Gastrocnemius medialis (tissue), 4 donors: ENCODE results near the gene PALD1.

Experiments used
- POLR2A ChIP-seq, 2 donors: fragments of 450-650 bp; IDR thresholded peaks; one replicate each; pipeline ENCODE4 v1.6.1; 2017; ENCODE audit warnings: antibody characterized with exemption in 2 of 2, mild to moderate bottlenecking in 2 of 2, moderate library complexity in 2 of 2
- TF ChIP-seq, protein P1 (sequence below), 5 experiments: fragments of 450-650 bp in 3 of 5; fragments of 200-600 bp in 2 of 5; sonication (generic) in 2 of 5; IDR thresholded peaks in 4 of 5; conservative IDR thresholded peaks in 1 of 5; 1 replicate in 4 of 5; 2 replicates in 1 of 5; pipeline ENCODE4 v1.5.1; 2016 to 2019; ENCODE audit warnings: antibody characterized with exemption in 5 of 5, mild to moderate bottlenecking in 3 of 5, moderate library complexity in 3 of 5

DNA sequence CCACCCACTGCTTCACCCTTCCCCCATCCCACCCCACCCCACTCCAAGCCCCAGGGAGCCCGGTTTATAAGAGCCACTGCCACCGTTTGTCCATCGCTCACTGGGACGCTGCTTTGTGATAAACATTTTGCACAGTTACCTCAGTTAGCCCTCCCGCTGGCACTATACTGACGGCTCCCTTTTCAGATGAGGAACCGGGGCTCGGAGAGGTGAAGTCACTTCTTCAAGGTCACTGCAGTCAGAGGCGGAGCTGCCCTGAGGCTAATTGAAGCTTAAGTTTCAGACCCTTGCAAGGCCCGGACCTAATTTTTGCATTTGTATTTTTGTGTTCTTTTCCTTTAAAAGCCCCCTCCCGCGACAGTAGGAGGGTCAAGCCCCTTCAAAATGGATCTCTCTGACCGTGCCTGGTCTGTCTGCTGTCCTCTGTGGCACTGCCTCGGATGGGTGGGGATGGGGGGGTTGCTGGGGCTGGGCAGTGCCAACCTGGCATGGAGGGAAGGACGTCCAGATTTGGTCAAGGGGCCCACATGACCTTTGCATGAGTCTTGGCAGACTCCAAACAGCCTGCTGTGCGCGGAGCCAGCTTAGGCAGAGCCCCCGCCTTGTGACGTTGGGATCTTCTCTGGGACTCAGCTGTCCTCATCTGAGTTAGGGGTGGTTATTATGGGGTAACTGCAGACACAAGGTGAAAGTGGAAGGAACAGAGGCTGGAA is 19.4 kb upstream of the PALD1 start:
- TF ChIP-seq, protein P1, sequence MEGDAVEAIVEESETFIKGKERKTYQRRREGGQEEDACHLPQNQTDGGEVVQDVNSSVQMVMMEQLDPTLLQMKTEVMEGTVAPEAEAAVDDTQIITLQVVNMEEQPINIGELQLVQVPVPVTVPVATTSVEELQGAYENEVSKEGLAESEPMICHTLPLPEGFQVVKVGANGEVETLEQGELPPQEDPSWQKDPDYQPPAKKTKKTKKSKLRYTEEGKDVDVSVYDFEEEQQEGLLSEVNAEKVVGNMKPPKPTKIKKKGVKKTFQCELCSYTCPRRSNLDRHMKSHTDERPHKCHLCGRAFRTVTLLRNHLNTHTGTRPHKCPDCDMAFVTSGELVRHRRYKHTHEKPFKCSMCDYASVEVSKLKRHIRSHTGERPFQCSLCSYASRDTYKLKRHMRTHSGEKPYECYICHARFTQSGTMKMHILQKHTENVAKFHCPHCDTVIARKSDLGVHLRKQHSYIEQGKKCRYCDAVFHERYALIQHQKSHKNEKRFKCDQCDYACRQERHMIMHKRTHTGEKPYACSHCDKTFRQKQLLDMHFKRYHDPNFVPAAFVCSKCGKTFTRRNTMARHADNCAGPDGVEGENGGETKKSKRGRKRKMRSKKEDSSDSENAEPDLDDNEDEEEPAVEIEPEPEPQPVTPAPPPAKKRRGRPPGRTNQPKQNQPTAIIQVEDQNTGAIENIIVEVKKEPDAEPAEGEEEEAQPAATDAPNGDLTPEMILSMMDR (IDR thresholded peaks at IDR 0.05 in 4 of 5, conservative IDR thresholded peaks at IDR 0.05 in 1 of 5): no peak
- no peak for TF ChIP-seq POLR2A (IDR thresholded peaks at IDR 0.05)
